H1 (cell line): Measurements from ENCODE around the gene IKZF2.

Experiments
- EP300 ChIP-seq, 2 experiments: IDR thresholded peaks; 1 replicate in 1 of 2; 2 replicates in 1 of 2; pipeline ENCODE4 v1.6.1; 2011 to 2012; ENCODE audit warnings: low read depth in 2 of 2, low read length in 2 of 2, mild to moderate bottlenecking in 2 of 2, borderline replicate concordance in 1 of 2, inconsistent platforms in 1 of 2, moderate library complexity in 1 of 2
- EZH2 ChIP-seq: fragments of 200-600 bp; sonication (generic); IDR thresholded peaks from 2 replicates; pipeline ENCODE4 v1.7.1; 2012; ENCODE audit warnings: low read depth, mild to moderate bottlenecking, moderate library complexity, low read length, inconsistent platforms; ENCODE audit not compliant: severe bottlenecking
- GABPA ChIP-seq: IDR thresholded peaks from 2 replicates; pipeline ENCODE4 v1.6.1; 2011; ENCODE audit warnings: mild to moderate bottlenecking, low read length, moderate library complexity, borderline replicate concordance; ENCODE audit not compliant: insufficient read depth
- KDM1A ChIP-seq: fragments of 200-600, 300-600 bp; sonication (generic); IDR thresholded peaks from 2 replicates; pipeline ENCODE4 v1.7.1; 2016; ENCODE audit warnings: mild to moderate bottlenecking, low read length, borderline replicate concordance
- POLR2A ChIP-seq, 2 experiments: IDR thresholded peaks; 1 replicate in 1 of 2; 2 replicates in 1 of 2; pipeline ENCODE4 v1.6.1; 2011; ENCODE audit warnings: low read depth in 2 of 2, low read length in 2 of 2, mild to moderate bottlenecking in 2 of 2; ENCODE audit errors: control extremely low read depth in 1 of 2
- POLR2AphosphoS5 ChIP-seq: IDR thresholded peaks from 2 replicates; pipeline ENCODE4 v1.6.1; 2011; ENCODE audit warnings: low read depth, low read length
- RAD21 ChIP-seq, 2 experiments: IDR thresholded peaks in 1 of 2; conservative IDR thresholded peaks in 1 of 2; 2 replicates each; pipeline ENCODE4 v1.6.1; 2011; ENCODE audit warnings: low read depth in 2 of 2, low read length in 2 of 2, improper control_type of control experiment in 1 of 2, inconsistent platforms in 1 of 2, mild to moderate bottlenecking in 1 of 2, moderate library complexity in 1 of 2
- SAP30 ChIP-seq: fragments of 300-600 bp; sonication (generic); IDR thresholded peaks from 2 replicates; pipeline ENCODE4 v1.7.1; 2012; ENCODE audit warnings: low read length, moderate library complexity, mild to moderate bottlenecking, inconsistent platforms; ENCODE audit not compliant: insufficient read depth, insufficient replicate concordance
- SP2 ChIP-seq: IDR thresholded peaks from 2 replicates; pipeline ENCODE4 v1.6.1; 2012; ENCODE audit warnings: mild to moderate bottlenecking, low read length, inconsistent platforms
- SRF ChIP-seq: IDR thresholded peaks from 2 replicates; pipeline ENCODE4 v1.6.1; 2011; ENCODE audit warnings: mild to moderate bottlenecking, low read depth, low read length, moderate library complexity
- TEAD4 ChIP-seq: IDR thresholded peaks from 2 replicates; pipeline ENCODE4 v1.6.1; 2012; ENCODE audit warnings: low read depth, low read length, inconsistent platforms, mixed read lengths
- TF ChIP-seq, protein P1 (sequence below), 3 experiments: IDR thresholded peaks; 1 replicate in 2 of 3; 2 replicates in 1 of 3; pipeline versions ENCODE4 v1.5.1 to v1.6.1; 2011; ENCODE audit warnings: low read length in 3 of 3, mild to moderate bottlenecking in 3 of 3, inconsistent platforms in 2 of 3, low read depth in 1 of 3, moderate library complexity in 1 of 3; ENCODE audit not compliant: insufficient read depth in 1 of 3; ENCODE audit errors: control extremely low read depth in 1 of 3
- TF ChIP-seq, protein P2 (sequence below): IDR thresholded peaks from 2 replicates; pipeline ENCODE4 v1.6.1; 2012; ENCODE audit warnings: inconsistent platforms

DNA sequence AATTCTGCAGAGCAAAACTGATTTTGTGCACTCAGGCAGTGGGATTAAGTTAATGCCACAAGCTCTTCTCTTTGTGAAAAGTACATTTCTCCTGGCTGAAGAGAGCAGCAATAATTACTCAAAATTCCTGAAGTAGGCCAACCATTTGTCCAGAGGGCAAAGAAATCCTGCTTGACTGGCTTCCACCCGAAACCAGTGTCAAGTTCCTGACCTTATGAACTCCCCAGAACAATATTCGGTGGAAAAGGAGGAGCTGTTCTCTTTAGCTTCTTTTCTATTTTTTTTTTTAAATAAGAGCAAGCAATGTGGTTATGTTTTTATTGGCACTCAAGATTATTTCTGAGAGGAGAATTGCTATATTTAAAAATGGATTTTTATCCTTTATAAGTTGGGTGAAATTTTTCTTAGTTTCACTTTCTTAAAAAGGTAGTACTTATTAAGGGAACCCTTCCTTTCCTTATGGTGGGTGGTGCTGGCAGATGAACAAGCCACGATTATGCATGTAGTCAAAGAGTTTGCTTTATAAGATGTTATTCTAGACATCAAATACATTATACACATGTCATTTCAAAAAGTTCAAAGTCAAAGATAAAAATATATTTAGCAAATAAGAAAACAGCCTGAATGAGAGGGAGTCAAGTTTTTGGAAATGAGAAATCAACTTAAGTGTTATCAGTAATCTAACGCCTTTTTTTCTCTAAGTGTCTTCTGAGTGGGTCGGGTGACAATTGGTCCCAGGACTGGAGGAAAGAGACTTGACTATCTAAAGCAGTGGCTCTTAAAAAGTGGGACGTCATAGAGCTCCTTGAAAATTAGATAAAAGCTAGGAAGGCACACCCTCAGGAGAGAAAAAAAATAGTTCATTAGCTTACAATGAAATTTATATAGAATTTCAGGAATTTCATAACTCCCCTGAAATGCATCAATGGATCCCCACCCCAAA is 194.5 kb downstream of the IKZF2 start:
- TF ChIP-seq POLR2AphosphoS5 = no peak
- TF ChIP-seq, protein P1, sequence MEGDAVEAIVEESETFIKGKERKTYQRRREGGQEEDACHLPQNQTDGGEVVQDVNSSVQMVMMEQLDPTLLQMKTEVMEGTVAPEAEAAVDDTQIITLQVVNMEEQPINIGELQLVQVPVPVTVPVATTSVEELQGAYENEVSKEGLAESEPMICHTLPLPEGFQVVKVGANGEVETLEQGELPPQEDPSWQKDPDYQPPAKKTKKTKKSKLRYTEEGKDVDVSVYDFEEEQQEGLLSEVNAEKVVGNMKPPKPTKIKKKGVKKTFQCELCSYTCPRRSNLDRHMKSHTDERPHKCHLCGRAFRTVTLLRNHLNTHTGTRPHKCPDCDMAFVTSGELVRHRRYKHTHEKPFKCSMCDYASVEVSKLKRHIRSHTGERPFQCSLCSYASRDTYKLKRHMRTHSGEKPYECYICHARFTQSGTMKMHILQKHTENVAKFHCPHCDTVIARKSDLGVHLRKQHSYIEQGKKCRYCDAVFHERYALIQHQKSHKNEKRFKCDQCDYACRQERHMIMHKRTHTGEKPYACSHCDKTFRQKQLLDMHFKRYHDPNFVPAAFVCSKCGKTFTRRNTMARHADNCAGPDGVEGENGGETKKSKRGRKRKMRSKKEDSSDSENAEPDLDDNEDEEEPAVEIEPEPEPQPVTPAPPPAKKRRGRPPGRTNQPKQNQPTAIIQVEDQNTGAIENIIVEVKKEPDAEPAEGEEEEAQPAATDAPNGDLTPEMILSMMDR (IDR thresholded peaks at IDR 0.05; ENCODE audit: control extremely low read depth in 1 of 3, insufficient read depth in 1 of 3, low read depth in 1 of 3, low read length in 3 of 3) = no peak
- no peak for TF ChIP-seq GABPA
- no peak for TF ChIP-seq RAD21 (IDR thresholded peaks at IDR 0.05 in 1 of 2, conservative IDR thresholded peaks at IDR 0.05 in 1 of 2; ENCODE audit: low read depth in 2 of 2, low read length in 2 of 2)
- TF ChIP-seq EZH2 = no peak
- no peak for TF ChIP-seq KDM1A
- no peak for TF ChIP-seq SP2
- TF ChIP-seq EP300 (IDR thresholded peaks at IDR 0.05; ENCODE audit: borderline replicate concordance in 1 of 2, low read depth in 2 of 2, low read length in 2 of 2) = no peak
- TF ChIP-seq, protein P2, sequence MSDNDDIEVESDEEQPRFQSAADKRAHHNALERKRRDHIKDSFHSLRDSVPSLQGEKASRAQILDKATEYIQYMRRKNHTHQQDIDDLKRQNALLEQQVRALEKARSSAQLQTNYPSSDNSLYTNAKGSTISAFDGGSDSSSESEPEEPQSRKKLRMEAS = no peak
- TF ChIP-seq SRF = no peak
- no peak for TF ChIP-seq SAP30
- TF ChIP-seq POLR2A (IDR thresholded peaks at IDR 0.05; ENCODE audit: control extremely low read depth in 1 of 2, low read depth in 2 of 2, low read length in 2 of 2) = no peak
- TF ChIP-seq TEAD4 = no peak
